Skeletal muscle satellite cell (primary cell): Measurements from ENCODE around the gene SPAG4.

Source experiments
- H3K27me3 ChIP-seq: 2 replicates; pipeline ENCODE4 v1.7.0; 2013; ENCODE audit warnings: low read length; ENCODE audit not compliant: control insufficient read depth, insufficient read depth
- H3K36me3 ChIP-seq: 2 replicates; pipeline ENCODE4 v1.7.0; 2013; ENCODE audit warnings: mild to moderate bottlenecking, control low read depth, low read length; ENCODE audit not compliant: insufficient read depth
- H3K4me1 ChIP-seq: 2 replicates; pipeline ENCODE4 v1.7.0; 2013; ENCODE audit warnings: low read length; ENCODE audit not compliant: control insufficient read depth, insufficient read depth
- H3K4me2 ChIP-seq: 2 replicates; pipeline ENCODE4 v1.7.0; 2013; ENCODE audit warnings: mild to moderate bottlenecking, low read length
- H3K4me3 ChIP-seq: 2 replicates; pipeline ENCODE4 v1.7.0; 2013; ENCODE audit warnings: low read length
- H3K9ac ChIP-seq: 2 replicates; pipeline ENCODE4 v1.7.0; 2013; ENCODE audit warnings: mild to moderate bottlenecking, low read depth, low read length, moderate library complexity
- H3K9me3 ChIP-seq: replicated peaks from 2 replicates; pipeline ENCODE4 v1.7.0; 2013; ENCODE audit warnings: mild to moderate bottlenecking, control low read depth, low read length

The SPAG4 gene

GRCh38 chr20:35583636-35584560, 31.7 kb upstream of the SPAG4 start:
- Histone ChIP-seq H3K4me1 (no peaks in the 10 kb centered on the region), H3K9me3 (no peaks in the 10 kb centered on the region), H3K36me3 (no peaks in the 10 kb centered on the region), H3K4me2 (no peak overlapping the region), H3K4me3 (no peak overlapping the region), H3K9ac (no peak overlapping the region), H3K27me3 (peaks cover 4% of the 10 kb centered on the region)

DNA sequence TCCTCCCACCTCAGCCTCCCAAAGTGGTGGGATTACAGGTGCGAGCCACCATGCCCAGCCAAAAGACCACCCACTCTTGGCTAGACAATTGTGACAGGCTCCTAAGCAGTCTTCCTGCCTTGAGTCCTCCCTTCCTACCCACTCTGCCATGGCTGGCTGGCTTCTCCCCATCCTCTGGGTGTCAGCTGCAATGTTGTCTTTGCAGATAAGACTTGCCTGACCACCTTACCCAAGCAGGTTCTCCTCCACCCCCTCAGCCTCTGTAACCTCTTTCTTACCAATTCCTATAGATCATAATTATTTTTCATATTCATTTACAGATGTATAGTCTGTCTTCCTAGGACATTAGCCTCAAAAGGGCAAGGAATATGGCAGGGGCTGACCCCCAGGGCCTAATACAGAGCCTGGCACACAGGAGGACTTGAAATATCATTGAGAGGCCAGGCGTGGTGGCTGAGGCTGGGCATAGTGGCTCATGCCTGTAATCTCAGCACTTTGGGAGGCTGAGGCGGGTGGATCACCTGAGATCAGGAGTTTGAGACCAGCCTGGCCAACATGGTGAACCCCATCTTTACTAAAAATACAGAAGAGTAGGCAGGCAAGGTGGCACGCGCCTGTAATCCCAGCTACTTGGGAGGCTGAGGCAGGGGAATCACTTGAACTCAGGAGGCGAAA, 28.7 kb upstream of the SPAG4 start:
- Histone ChIP-seq H3K36me3 (no peaks in the 10 kb centered on the region), H3K4me1 (no peaks in the 10 kb centered on the region), H3K27me3 (peaks cover 4% of the 10 kb centered on the region), H3K4me2 (no peak overlapping the region), H3K9me3 (no peaks in the 10 kb centered on the region), H3K9ac (no peak overlapping the region), H3K4me3 (no peak overlapping the region)

DNA sequence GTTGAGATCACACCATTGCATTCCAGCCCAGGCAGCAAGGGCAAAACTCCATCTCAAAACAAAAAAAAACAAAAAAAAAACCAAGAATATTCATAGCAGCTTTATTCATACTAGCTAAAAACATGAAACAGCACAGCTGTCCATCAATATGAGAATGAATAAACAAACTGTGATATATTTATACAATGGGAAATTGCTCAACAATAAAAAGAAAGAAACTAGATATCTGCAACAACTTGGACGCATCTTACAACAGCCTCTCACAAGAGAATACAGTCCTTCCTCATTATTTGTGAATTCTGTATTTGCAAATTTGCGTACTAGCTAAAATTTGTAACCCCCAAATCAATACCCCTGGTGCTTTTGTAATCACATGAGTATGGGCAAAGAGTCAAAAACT, 28.2 kb upstream of the SPAG4 start:
- Histone ChIP-seq H3K9ac (no peak overlapping the region), H3K36me3 (no peaks in the 10 kb centered on the region), H3K4me2 (no peak overlapping the region), H3K27me3 (peaks cover 4% of the 10 kb centered on the region), H3K9me3 (no peaks in the 10 kb centered on the region), H3K4me3 (no peak overlapping the region), H3K4me1 (no peaks in the 10 kb centered on the region)

- no peaks in the 10 kb centered on the region for H3K4me1 ChIP-seq
- no peaks in the 10 kb centered on the region for H3K9me3 ChIP-seq
- H3K9ac ChIP-seq, result no peak overlapping the region
- H3K4me3 ChIP-seq, result no peak overlapping the region
- H3K27me3 ChIP-seq, result peaks cover 4% of the 10 kb centered on the region
- no peaks in the 10 kb centered on the region for H3K36me3 ChIP-seq
- H3K4me2 ChIP-seq, result no peak overlapping the region
Measured at GRCh38 chr20:35588397-35588796, 27.2 kb upstream of the SPAG4 start.

DNA sequence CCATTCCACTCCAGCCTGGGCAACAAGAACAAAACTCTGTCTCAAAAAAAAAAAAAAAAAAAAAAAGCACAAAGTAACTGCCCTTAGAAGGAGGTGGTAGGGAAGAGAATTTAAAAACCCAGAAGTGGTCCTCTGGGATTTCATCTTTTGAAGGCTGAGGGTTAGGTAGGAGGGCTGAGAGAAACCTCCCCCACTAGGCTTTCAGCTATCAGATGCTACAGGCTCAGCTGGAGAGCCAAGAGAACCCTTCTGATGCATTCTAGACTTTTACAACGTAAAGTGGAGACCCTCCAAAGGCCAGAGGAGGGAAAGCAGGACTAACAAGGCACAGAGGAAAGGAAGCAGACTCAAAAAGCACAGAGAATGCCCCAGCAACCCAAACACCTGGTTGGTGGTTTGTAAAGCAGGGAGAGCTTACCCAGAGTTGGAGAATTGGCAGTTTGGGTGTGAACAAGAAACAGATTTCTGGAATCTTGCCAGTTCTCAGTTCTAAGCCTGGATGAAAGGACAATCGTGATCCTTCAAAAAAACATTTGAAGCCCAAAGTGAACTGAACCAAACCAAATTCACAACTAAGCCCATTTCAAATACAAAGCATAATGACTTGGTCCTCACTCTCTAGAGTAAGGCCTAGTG, 23.2 kb upstream of the SPAG4 start:
- Histone ChIP-seq H3K4me3 (no peak overlapping the region), H3K36me3 (no peaks in the 10 kb centered on the region), H3K9me3 (no peaks in the 10 kb centered on the region)

DNA sequence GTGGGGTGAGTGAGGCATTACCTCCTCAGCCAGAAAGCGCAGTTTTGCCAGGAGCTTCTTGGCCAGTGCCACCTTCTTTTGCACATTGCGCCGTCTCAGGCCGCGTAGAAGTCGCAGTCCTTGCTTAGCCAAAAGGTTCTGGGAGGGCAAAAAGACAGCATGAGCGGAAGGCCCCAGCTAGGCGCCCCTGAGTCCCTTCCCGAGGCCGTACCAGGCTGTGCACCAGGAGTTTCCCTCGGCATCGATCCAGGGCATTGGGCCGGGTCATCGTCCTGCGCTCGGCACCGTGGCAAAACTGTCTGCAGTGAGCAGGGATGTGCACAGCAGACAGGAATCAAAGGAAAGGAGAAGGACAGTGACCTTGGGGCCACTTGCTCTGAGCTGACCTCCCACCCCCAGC, 20.2 kb upstream of the SPAG4 start:
- Histone ChIP-seq H3K36me3 (no peaks in the 10 kb centered on the region), H3K4me3 (no peak overlapping the region), H3K27me3 (peaks cover 42% of the 10 kb centered on the region), H3K4me2 (no peak overlapping the region), H3K4me1 (no peaks in the 10 kb centered on the region), H3K9me3 (no peaks in the 10 kb centered on the region), H3K9ac (no peak overlapping the region)

More for the DNA sequence above, 23.2 kb upstream of the SPAG4 start:
- Histone ChIP-seq H3K4me2 (no peak overlapping the region), H3K4me1 (no peaks in the 10 kb centered on the region), H3K27me3 (peaks cover 15% of the 10 kb centered on the region), H3K9ac (no peak overlapping the region)

GRCh38 chr20:35595901-35596300, 19.7 kb upstream of the SPAG4 start:
- H3K4me1 ChIP-seq, result peaks cover 4% of the 10 kb centered on the region
- H3K4me2 ChIP-seq, result no peak overlapping the region

DNA sequence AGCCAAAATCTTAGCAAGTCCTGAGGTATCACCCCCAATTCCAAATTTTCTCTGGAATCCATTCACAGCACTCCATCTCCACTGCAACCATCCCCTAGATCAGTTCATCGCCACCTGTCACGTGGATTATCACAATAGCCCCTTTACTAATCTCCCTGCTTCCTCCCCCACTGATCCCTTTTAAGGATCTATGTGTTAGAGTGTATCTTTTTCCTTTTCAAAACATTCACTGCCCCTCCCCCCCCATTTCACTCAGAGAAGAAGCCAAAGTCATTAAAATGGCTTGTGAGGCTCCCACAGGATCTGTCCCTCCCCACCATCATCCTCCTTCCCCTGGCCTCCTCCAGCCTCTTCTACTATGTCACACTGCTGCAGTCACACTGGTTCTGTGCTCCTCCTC, 18.4 kb upstream of the SPAG4 start:
- Histone ChIP-seq H3K4me1 (peaks cover 10% of the 10 kb centered on the region), H3K4me2 (no peak overlapping the region), H3K9ac (no peak overlapping the region), H3K4me3 (no peak overlapping the region), H3K27me3 (peaks cover 55% of the 10 kb centered on the region), H3K36me3 (no peaks in the 10 kb centered on the region), H3K9me3 (no peaks in the 10 kb centered on the region)

More at GRCh38 chr20:35595901-35596300, 19.7 kb upstream of the SPAG4 start:
- Histone ChIP-seq H3K9me3 (no peaks in the 10 kb centered on the region), H3K9ac (no peak overlapping the region), H3K4me3 (no peak overlapping the region), H3K36me3 (no peaks in the 10 kb centered on the region), H3K27me3 (peaks cover 46% of the 10 kb centered on the region)

GRCh38 chr20:35598476-35598875, 17.2 kb upstream of the SPAG4 start:
- H3K9me3 ChIP-seq, result no peaks in the 10 kb centered on the region
- H3K27me3 ChIP-seq, result peaks cover 58% of the 10 kb centered on the region
- H3K4me3 ChIP-seq, result no peak overlapping the region
- peaks cover 10% of the 10 kb centered on the region for H3K4me1 ChIP-seq
- no peak overlapping the region for H3K9ac ChIP-seq
- H3K4me2 ChIP-seq, result no peak overlapping the region
- no peaks in the 10 kb centered on the region for H3K36me3 ChIP-seq

DNA sequence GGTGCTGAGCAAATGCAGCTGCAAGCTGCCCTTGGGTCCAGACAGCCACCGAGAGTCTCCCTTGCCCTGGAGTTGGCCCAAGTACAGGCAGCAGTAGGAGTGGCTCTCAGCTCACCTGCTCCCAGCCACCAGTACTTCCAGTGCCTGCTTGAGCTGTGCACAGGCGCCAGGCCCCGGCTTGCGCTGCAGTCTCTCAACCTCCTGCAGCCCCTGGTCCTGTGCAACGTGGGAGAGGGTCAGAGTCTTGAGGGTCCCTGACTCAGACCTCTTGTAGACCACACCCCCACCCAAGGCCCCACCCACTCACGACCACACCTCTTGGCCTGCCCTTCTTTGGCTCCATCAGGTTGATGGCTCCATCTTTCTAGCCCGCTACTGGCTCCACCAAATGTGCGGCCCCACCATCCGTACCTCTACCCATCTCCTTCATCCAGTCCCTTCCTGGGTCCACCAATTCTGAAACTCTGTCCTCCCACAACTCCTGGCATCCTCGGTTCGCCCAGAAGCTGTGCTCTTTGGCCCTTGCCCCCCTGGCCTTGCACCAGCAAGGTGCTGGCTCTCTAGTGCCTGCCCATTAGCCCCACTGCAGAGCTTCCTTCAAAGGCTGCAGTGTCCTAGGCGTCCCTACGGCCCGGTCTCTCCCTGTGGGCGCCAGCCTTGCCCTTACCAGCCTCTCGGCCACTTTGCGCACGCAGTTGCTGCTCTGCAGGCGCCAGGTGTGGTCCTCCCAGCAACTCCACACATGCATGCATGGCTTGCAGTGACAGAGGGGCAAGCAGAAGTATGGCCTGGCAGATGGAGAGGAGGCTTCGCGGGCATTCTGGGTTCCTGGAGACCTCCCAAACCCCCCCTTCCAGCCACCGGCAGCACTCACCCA, 16.5 kb upstream of the SPAG4 start:
- H3K36me3 ChIP-seq, result no peaks in the 10 kb centered on the region
- H3K4me3 ChIP-seq, result no peak overlapping the region
- no peaks in the 10 kb centered on the region for H3K9me3 ChIP-seq
- H3K4me2 ChIP-seq, result no peak overlapping the region
- H3K9ac ChIP-seq, result no peak overlapping the region
- H3K4me1 ChIP-seq, result peaks cover 10% of the 10 kb centered on the region
- peaks cover 58% of the 10 kb centered on the region for H3K27me3 ChIP-seq

DNA sequence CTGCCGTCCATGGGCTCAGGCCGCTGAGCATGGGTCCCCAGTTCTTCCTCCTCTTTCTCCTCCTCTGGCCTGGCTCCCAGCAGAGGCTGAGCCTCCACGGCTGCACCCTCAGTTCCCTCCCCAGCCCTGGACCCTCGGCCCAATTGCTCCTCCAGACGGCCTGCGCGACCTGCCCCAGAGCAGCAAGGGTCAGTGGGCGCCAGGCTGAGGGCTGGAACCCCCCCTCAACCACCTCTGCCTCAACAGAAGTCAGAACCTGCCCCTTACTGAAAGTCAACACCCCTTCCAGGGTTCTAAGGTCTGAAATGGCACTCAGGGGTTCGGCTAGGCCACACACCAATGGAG, 15.9 kb upstream of the SPAG4 start:
- Histone ChIP-seq H3K4me1 (peaks cover 10% of the 10 kb centered on the region), H3K27me3 (peaks cover 58% of the 10 kb centered on the region), H3K4me3 (no peak overlapping the region), H3K4me2 (no peak overlapping the region), H3K36me3 (no peaks in the 10 kb centered on the region), H3K9me3 (no peaks in the 10 kb centered on the region), H3K9ac (no peak overlapping the region)
